Type B pancreatic cell (in vitro differentiated cells): ENCODE data around the gene NT5DC2. TPM values are rescaled to one million over a fixed set of nuclear protein-coding genes. Genes with fewer than 3 reads are reported as not detected.

Source experiments
- DNase-seq: peaks from one replicate; pipeline ENCODE4 v3.0.0; 2021; ENCODE audit warnings: mixed read lengths; ENCODE audit not compliant: unreplicated experiment; ENCODE audit errors: extremely low spot score
- H3K27ac Mint-ChIP-seq: 2 replicates; pipeline ENCODE4 v1.8.0; 2021; ENCODE audit warnings: mild to moderate bottlenecking, mixed read lengths
- H3K27me3 Mint-ChIP-seq: 2 replicates; pipeline ENCODE4 v1.8.0; 2021; ENCODE audit warnings: mixed read lengths
- H3K36me3 Mint-ChIP-seq: 2 replicates; pipeline ENCODE4 v1.8.0; 2021; ENCODE audit warnings: mixed read lengths
- H3K4me1 Mint-ChIP-seq: one replicate; pipeline ENCODE4 v1.8.0; 2021; ENCODE audit warnings: mixed read lengths; ENCODE audit not compliant: unreplicated experiment
- H3K4me3 Mint-ChIP-seq: 2 replicates; pipeline ENCODE4 v1.8.0; 2021; ENCODE audit warnings: mild to moderate bottlenecking, mixed read lengths
- H3K9me3 Mint-ChIP-seq: 2 replicates; pipeline ENCODE4 v1.8.0; 2021; ENCODE audit warnings: mixed read lengths
- CTCF ChIP-seq: fragments of 200-600 bp; sonication (generic); conservative IDR thresholded peaks from 2 replicates; pipeline ENCODE4 v1.5.0; 2021; ENCODE audit warnings: antibody characterized with exemption, mild to moderate bottlenecking
- total RNA-seq: library from RNA; stranded (reverse); gene quantifications from 2 replicates; pipeline ENCODE4 v1.2.1, GENCODE V29; 2021; ENCODE audit warnings: low replicate concordance

NT5DC2 gene
- total RNA-seq, 1 donor from 2014 or later, result 231 TPM

GRCh38 chr3:52477796-52478095, 55.9 kb downstream of the NT5DC2 start:
- Mint-ChIP-seq H3K4me1 (peaks cover 8% of the 10 kb centered on the region), H3K4me3 (no peak overlapping the region), H3K27ac (no peak overlapping the region), H3K27me3 (no peaks in the 10 kb centered on the region), H3K9me3 (no peaks in the 10 kb centered on the region), H3K36me3 (peaks cover 27% of the 10 kb centered on the region)
- TF ChIP-seq CTCF, result no peak
- DNase-seq, result no peak

GRCh38 chr3:52477076-52477795, 56.4 kb downstream of the NT5DC2 start:
- Mint-ChIP-seq H3K27ac (no peak overlapping the region), H3K4me3 (no peak overlapping the region), H3K9me3 (no peaks in the 10 kb centered on the region), H3K4me1 (peaks cover 3% of the 10 kb centered on the region), H3K27me3 (no peaks in the 10 kb centered on the region), H3K36me3 (peaks cover 27% of the 10 kb centered on the region)
- DNase-seq, result no peak
- TF ChIP-seq CTCF, result no peak

Other genes starting within 250 kb of the NT5DC2 start
- gene GLYCTK, start 246.0 kb downstream of the NT5DC2 start, total RNA-seq, result 29.7 and 50.5 TPM in 2 replicates
- gene DNAH1, start 217.5 kb downstream of the NT5DC2 start, total RNA-seq, result 2.6 and 7.3 TPM in 2 replicates
- gene BAP1, start 123.8 kb downstream of the NT5DC2 start, total RNA-seq, result 80.9 and 106 TPM in 2 replicates
- gene PHF7, start 123.2 kb downstream of the NT5DC2 start, total RNA-seq, result 3.9 and 8.2 TPM in 2 replicates
- 0.45 and 0.77 TPM in 2 replicates for gene SEMA3G, start 88.8 kb downstream of the NT5DC2 start, total RNA-seq
- 6.6 and 16.6 TPM in 2 replicates for gene TNNC1, start 79.8 kb downstream of the NT5DC2 start, total RNA-seq
- gene NISCH, start 78.3 kb downstream of the NT5DC2 start, total RNA-seq, result 105 and 149 TPM in 2 replicates
- 0.12 TPM in 1 of 2 replicates, not detected in the other for gene STAB1, start 38.5 kb downstream of the NT5DC2 start, total RNA-seq
- gene UQCC5, start 2.7 kb upstream of the NT5DC2 start, total RNA-seq, result 19.0 and 22.8 TPM in 2 replicates
- gene PBRM1, start 152.1 kb upstream of the NT5DC2 start, total RNA-seq, result 78.3 and 88.6 TPM in 2 replicates
- 114 and 118 TPM in 2 replicates for gene GNL3, start 152.2 kb upstream of the NT5DC2 start, total RNA-seq
- 66.1 and 72.7 TPM in 2 replicates for gene GLT8D1, start 171.9 kb upstream of the NT5DC2 start, total RNA-seq
- 102 and 119 TPM in 2 replicates for gene SPCS1, start 172.2 kb upstream of the NT5DC2 start, total RNA-seq
- gene NEK4, start 237.1 kb upstream of the NT5DC2 start, total RNA-seq, result 38.3 and 47.2 TPM in 2 replicates
- gene ITIH1, start 243.7 kb upstream of the NT5DC2 start, total RNA-seq, result 8.0 and 12.2 TPM in 2 replicates